IMR-90 (cell line): ENCODE results near the gene FANCD2.

Experiments used
- BHLHE40 ChIP-seq: fragments of 150-350 bp; IDR thresholded peaks from 2 replicates; pipeline ENCODE4 v1.6.1; 2016; ENCODE audit warnings: mild to moderate bottlenecking, low read depth, low read length
- CEBPB ChIP-seq: IDR thresholded peaks from 2 replicates; pipeline ENCODE4 v1.6.1; 2012; ENCODE audit warnings: low read depth, low read length, improper control_type of control experiment
- CHD1 ChIP-seq: IDR thresholded peaks from 2 replicates; pipeline ENCODE4 v1.6.1; 2012; ENCODE audit warnings: low read depth, low read length, improper control_type of control experiment
- CTCF ChIP-seq: conservative IDR thresholded peaks from 2 replicates; pipeline ENCODE4 v1.5.1; 2012; ENCODE audit warnings: mild to moderate bottlenecking, low read depth, low read length, improper control_type of control experiment
- MAFK ChIP-seq: IDR thresholded peaks from 2 replicates; pipeline ENCODE4 v1.6.1; 2012; ENCODE audit warnings: low read depth, low read length, improper control_type of control experiment
- MAZ ChIP-seq: IDR thresholded peaks from 2 replicates; pipeline ENCODE4 v1.6.1; 2012; ENCODE audit warnings: low read depth, mild to moderate bottlenecking, low read length, improper control_type of control experiment, moderate library complexity, borderline replicate concordance
- MXI1 ChIP-seq: IDR thresholded peaks from 2 replicates; pipeline ENCODE4 v1.6.1; 2012; ENCODE audit warnings: low read depth, mild to moderate bottlenecking, low read length, moderate library complexity, borderline replicate concordance
- POLR2A ChIP-seq: IDR thresholded peaks from 2 replicates; pipeline ENCODE4 v1.6.1; 2012; ENCODE audit warnings: mild to moderate bottlenecking, low read depth, low read length
- RAD21 ChIP-seq: IDR thresholded peaks from 2 replicates; pipeline ENCODE4 v1.6.1; 2012; ENCODE audit warnings: low read length, improper control_type of control experiment
- RCOR1 ChIP-seq: IDR thresholded peaks from 2 replicates; pipeline ENCODE4 v1.6.1; 2012; ENCODE audit warnings: mild to moderate bottlenecking, low read length, improper control_type of control experiment; ENCODE audit not compliant: insufficient replicate concordance
- RFX5 ChIP-seq: IDR thresholded peaks from 2 replicates; pipeline ENCODE4 v1.8.0; 2012; ENCODE audit warnings: low read depth, mild to moderate bottlenecking, low read length, moderate library complexity
- SMC3 ChIP-seq: fragments of 150-350 bp; IDR thresholded peaks from 2 replicates; pipeline ENCODE4 v1.6.1; 2016; ENCODE audit warnings: low read depth, mild to moderate bottlenecking, antibody characterized with exemption, low read length, moderate library complexity
- USF2 ChIP-seq: fragments of 150-350 bp; IDR thresholded peaks from 2 replicates; pipeline ENCODE4 v1.6.1; 2017; ENCODE audit warnings: mild to moderate bottlenecking, antibody characterized with exemption, low read length, low read depth

- TF ChIP-seq CTCF (no peak), POLR2A (no peak), RCOR1 (no peak), USF2 (no peak), CEBPB (no peak), MAZ (no peak), RFX5 (no peak), CHD1 (no peak), BHLHE40 (no peak), MAFK (no peak), SMC3 (no peak), MXI1 (no peak), RAD21 (no peak)
Measured at GRCh38 chr3:10006048-10006761, 20.0 kb upstream of the FANCD2 start.
